ENCODE data around the gene FCN3. TPM values are rescaled to one million over a fixed set of nuclear protein-coding genes. Genes with fewer than 3 reads are reported as not detected.

Gene FCN3
- total and polyA plus RNA-seq, 9 donors = 0.35 to 7.6 (median 2.4) TPM

DNA sequence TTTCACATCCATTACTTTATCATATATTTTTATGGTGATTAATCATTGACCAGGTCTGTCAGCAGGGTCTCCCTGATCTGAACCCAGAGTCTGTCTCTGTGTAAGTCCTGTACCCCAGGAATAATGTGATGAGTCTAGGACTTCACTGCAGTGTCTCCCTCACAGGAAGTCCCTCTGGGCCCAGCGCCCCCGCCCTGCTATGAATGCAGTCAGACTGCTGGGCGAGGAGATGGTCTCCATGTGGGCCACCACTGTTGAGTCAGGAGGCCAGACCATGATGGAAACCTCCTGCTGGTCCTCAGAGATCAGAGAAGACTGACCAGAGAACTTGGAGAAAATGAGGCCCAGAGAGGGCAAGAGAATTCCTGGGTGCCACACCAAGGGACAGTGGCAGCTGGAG lies 43.2 kb downstream of the FCN3 start:
- H3K27ac ChIP-seq = no peak overlapping the region
- intact Hi-C loops (cut with DNase I) = no loop called here
- peaks cover 3% of the 10 kb centered on the region for H3K4me1 ChIP-seq (ENCODE audit: insufficient read depth)
- TF ChIP-seq CTCF (IDR thresholded peaks at IDR 0.05) = no peak
- peak in 1 of 5 donors; percentile 15 for DNase-seq
- H3K4me3 ChIP-seq = no peak overlapping the region
- no peaks in the 10 kb centered on the region for H3K9me3 ChIP-seq
- WGBS, 3 donors = 84 to 92% (median 86%) methylated on average over 3 of the region's 3 CpGs
- no peaks in the 10 kb centered on the region for H3K27me3 ChIP-seq
- H3K36me3 ChIP-seq = no peaks in the 10 kb centered on the region

DNA sequence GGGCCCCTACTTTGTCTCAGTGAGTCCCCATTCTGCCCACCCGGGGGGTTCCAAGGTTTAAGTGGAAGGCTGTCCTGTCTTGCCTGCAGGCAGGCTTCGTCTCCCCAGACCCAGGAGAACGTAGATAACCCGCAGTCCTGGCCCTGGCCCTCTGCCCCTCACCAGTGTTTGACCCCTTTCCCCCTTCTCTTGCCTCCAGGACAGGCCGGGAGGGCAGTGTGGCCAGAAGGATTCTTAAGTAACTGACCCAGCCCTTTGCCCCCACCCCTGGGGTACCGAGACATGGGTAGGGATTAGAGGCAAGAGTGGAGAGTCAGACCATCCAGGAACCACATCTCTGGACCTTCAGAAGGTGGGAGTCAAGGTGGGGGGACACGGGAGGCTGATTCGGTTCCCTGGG lies 43.8 kb downstream of the FCN3 start:
- intact Hi-C loops (cut with DNase I) = no loop called here
- 66 to 74% (median 73%) methylated on average over 8 of the region's 8 CpGs for WGBS, 3 donors
- TF ChIP-seq CTCF (IDR thresholded peaks at IDR 0.05) (no peak), POLR2A (IDR thresholded peaks at IDR 0.05) (no peak), EP300 (IDR thresholded peaks at IDR 0.05) (no peak)
- peaks cover 3% of the 10 kb centered on the region for H3K4me1 ChIP-seq (ENCODE audit: insufficient read depth)
- H3K36me3 ChIP-seq = no peaks in the 10 kb centered on the region
- no peak for DNase-seq
- H3K27me3 ChIP-seq = no peaks in the 10 kb centered on the region
- H3K4me3 ChIP-seq = no peak overlapping the region
- no peaks in the 10 kb centered on the region for H3K9me3 ChIP-seq
- H3K27ac ChIP-seq = no peak overlapping the region

- 80 to 84% (median 82%) methylated on average over 5 of the region's 5 CpGs for WGBS, 3 donors
- Histone ChIP-seq H3K27ac (no peak overlapping the region), H3K4me3 (no peak overlapping the region), H3K27me3 (no peaks in the 10 kb centered on the region), H3K9me3 (no peaks in the 10 kb centered on the region), H3K36me3 (no peaks in the 10 kb centered on the region), H3K4me1 (ENCODE audit: insufficient read depth) (peaks cover 8% of the 10 kb centered on the region)
- DNase-seq = no peak
- intact Hi-C loops (cut with DNase I) = no loop called here
- TF ChIP-seq POLR2A (IDR thresholded peaks at IDR 0.05) (no peak), CTCF (IDR thresholded peaks at IDR 0.05) (no peak), EP300 (IDR thresholded peaks at IDR 0.05) (no peak)
Measured at GRCh38 chr1:27327964-27328363, 46.7 kb downstream of the FCN3 start.

- intact Hi-C loops (cut with DNase I) = no loop called here
- WGBS, 3 donors = 87 to 92% (median 90%) methylated on average over 15 of the region's 15 CpGs
Measured at GRCh38 chr1:27325286-27325685, 49.3 kb downstream of the FCN3 start.

More at GRCh38 chr1:27325286-27325685, 49.3 kb downstream of the FCN3 start:
- H3K4me3 ChIP-seq = no peak overlapping the region
- no peaks in the 10 kb centered on the region for H3K27me3 ChIP-seq
- no peak overlapping the region for H3K27ac ChIP-seq
- peaks cover 11% of the 10 kb centered on the region for H3K4me1 ChIP-seq (ENCODE audit: insufficient read depth)
- no peaks in the 10 kb centered on the region for H3K9me3 ChIP-seq
- H3K36me3 ChIP-seq = no peaks in the 10 kb centered on the region
- no peak for DNase-seq
- TF ChIP-seq CTCF (IDR thresholded peaks at IDR 0.05) (no peak), EP300 (IDR thresholded peaks at IDR 0.05) (no peak), POLR2A (IDR thresholded peaks at IDR 0.05) (no peak)

Data from ovary (tissue), 9 donors.